Adrenal gland (tissue), 12 donors: ENCODE measurements around the gene SMNDC1. TPM values are rescaled to one million over a fixed set of nuclear protein-coding genes. Genes with fewer than 3 reads are reported as not detected.

Experiments used
- DNase-seq, 7 donors: peaks; one replicate each; pipeline ENCODE4 v3.0.0-alpha.2; 2019 to 2020
- H3K27ac ChIP-seq, 5 donors: fragments of 200-600 bp; sonication (generic) in 4 of 5; 1 replicate in 3 of 5; 2 replicates in 2 of 5; pipeline versions ENCODE4 v1.5.1 to v1.8.0; 2016 to 2020; ENCODE audit warnings: mild to moderate bottlenecking in 1 of 5
- H3K27me3 ChIP-seq: fragments of 200-600 bp; 2 replicates; pipeline ENCODE4 v1.8.0; 2021
- H3K36me3 ChIP-seq, 2 donors: fragments of 200-600 bp; replicated peaks in 1 of 2; 1 replicate in 1 of 2; 2 replicates in 1 of 2; pipeline versions ENCODE4 v1.5.1 to v1.8.0; 2018 to 2022
- H3K4me1 ChIP-seq, 2 donors: fragments of 200-600 bp; replicated peaks in 1 of 2; 1 replicate in 1 of 2; 2 replicates in 1 of 2; pipeline versions ENCODE4 v1.5.1 to v1.8.0; 2018 to 2021
- H3K4me3 ChIP-seq, 4 donors: fragments of 200-600 bp; sonication (generic) in 3 of 4; one replicate each; pipeline ENCODE4 v1.5.1; 2016 to 2018
- H3K9me3 ChIP-seq, 3 donors: fragments of 200-600 bp; sonication (generic) in 1 of 3; replicated peaks in 1 of 3; 1 replicate in 2 of 3; 2 replicates in 1 of 3; pipeline versions ENCODE4 v1.5.1 to v1.8.0; 2016 to 2021
- POLR2A ChIP-seq, 2 donors: fragments of 450-650 bp; IDR thresholded peaks; one replicate each; pipeline ENCODE4 v1.6.1; 2017; ENCODE audit warnings: antibody characterized with exemption in 2 of 2, mild to moderate bottlenecking in 2 of 2, moderate library complexity in 1 of 2
- WGBS, 4 donors: extraction: QIAGEN DNeasy Blood & Tissue Kit in 2 of 4; methylation state at CpG; one replicate each; pipeline versions ENCODE4 v1.1.5 to v1.1.7; 2013 to 2017; 5-methylcytosine and 5-hydroxymethylcytosine counted together
- intact Hi-C, 2 donors: fragments of 100-400 bp; cut with DNase I; formaldehyde crosslinking; loops; one replicate each; pipeline versions ENCODE4 v1.14.1 to v1.15.0; 2022 to 2023
- polyA plus RNA-seq, 3 donors: library from polyadenylated mRNA; stranded (reverse); fragments of 200-250 nt in 2 of 3; fragments of 350-450 nt in 1 of 3; fragmentation: Illumina TruSeq in 1 of 3; extraction: RNeasy Lipid Tissue Mini Kit (QIAGEN cat#74804) in 1 of 3; gene quantifications; one replicate each; pipeline ENCODE4 v1.2.3, GENCODE V29; 2013 to 2014
- total RNA-seq, 9 donors: library from RNA; depleted of rRNA in 4 of 9; stranded (reverse); fragments of >200 nt in 4 of 9; fragments of 120-200 nt in 1 of 9; fragmentation: NEBNext Ultra II Directional in 1 of 9; extraction: Animal tissue kit (Norgen Biotek cat#: 25700) in 1 of 9; gene quantifications; one replicate each; pipeline versions ENCODE4 v1.1.0 to v1.2.4, GENCODE V29; 2013 to 2023
- TF ChIP-seq, protein P1 (sequence below), 6 experiments: fragments of 450-650 bp in 4 of 6; fragments of 200-600 bp in 2 of 6; sonication (generic) in 1 of 6; IDR thresholded peaks; 1 replicate in 5 of 6; 2 replicates in 1 of 6; pipeline versions ENCODE4 v1.5.1 to v1.8.0; 2016 to 2021; ENCODE audit warnings: antibody characterized with exemption in 6 of 6, mild to moderate bottlenecking in 2 of 6, moderate library complexity in 1 of 6
- donor health status: healthy with polysubstance abuse.
- donor health status: Bipolar disorder and iron deficiency.
- donor health status: DM: yes; HTN: yes; CAD: no.
- donor health status: DM: no; HTN: no; CAD: no.
- donor health status: DM: no; HTN: no; CAD: no.
- donor health status: DM: yes; HTN: yes; CAD: no.

SMNDC1 gene
- total and polyA plus RNA-seq, 12 donors: 3.7 to 34.4 (median 9.9) TPM

DNA sequence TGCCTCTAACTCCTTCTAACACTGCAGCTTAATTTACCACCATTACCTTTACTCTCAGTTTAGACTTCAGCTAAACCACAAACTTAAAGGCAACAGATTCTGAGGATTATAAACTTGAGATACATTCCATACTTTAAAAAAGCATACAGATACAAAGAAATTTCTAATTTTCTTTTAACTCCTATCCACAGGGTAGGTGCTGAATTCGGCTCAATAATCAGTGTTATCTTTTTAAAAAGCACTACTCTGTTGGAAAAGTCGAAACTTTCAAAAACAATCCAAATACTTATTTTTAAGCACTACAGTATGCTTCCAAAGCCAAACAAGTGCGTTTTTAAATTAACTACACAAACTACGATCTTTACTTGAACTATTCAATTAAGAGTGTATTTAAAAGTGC, 1.0 kb downstream of the SMNDC1 start:
- 4 to 11% (median 10%) methylated on average over 4 of the region's 4 CpGs for WGBS, 4 donors
- no peaks in the 10 kb centered on the region for H3K9me3 ChIP-seq
- H3K4me3 ChIP-seq: peak overlapping the region in 3 of 4 donors; percentile 84 to 92 (median 85)
- TF ChIP-seq POLR2A (IDR thresholded peaks at IDR 0.05): no peak
- TF ChIP-seq, protein P1, sequence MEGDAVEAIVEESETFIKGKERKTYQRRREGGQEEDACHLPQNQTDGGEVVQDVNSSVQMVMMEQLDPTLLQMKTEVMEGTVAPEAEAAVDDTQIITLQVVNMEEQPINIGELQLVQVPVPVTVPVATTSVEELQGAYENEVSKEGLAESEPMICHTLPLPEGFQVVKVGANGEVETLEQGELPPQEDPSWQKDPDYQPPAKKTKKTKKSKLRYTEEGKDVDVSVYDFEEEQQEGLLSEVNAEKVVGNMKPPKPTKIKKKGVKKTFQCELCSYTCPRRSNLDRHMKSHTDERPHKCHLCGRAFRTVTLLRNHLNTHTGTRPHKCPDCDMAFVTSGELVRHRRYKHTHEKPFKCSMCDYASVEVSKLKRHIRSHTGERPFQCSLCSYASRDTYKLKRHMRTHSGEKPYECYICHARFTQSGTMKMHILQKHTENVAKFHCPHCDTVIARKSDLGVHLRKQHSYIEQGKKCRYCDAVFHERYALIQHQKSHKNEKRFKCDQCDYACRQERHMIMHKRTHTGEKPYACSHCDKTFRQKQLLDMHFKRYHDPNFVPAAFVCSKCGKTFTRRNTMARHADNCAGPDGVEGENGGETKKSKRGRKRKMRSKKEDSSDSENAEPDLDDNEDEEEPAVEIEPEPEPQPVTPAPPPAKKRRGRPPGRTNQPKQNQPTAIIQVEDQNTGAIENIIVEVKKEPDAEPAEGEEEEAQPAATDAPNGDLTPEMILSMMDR (IDR thresholded peaks at IDR 0.05): no peak
- no peak for DNase-seq
- peaks cover 0 to 37% of the 10 kb centered on the region in 2 donors for H3K36me3 ChIP-seq
- intact Hi-C loops: no loop called here
- H3K27ac ChIP-seq: peak overlapping the region in 1 of 5 donors; percentile 93
- H3K27me3 ChIP-seq: no peaks in the 10 kb centered on the region
- peaks cover 10 to 59% of the 10 kb centered on the region in 2 donors for H3K4me1 ChIP-seq

DNA sequence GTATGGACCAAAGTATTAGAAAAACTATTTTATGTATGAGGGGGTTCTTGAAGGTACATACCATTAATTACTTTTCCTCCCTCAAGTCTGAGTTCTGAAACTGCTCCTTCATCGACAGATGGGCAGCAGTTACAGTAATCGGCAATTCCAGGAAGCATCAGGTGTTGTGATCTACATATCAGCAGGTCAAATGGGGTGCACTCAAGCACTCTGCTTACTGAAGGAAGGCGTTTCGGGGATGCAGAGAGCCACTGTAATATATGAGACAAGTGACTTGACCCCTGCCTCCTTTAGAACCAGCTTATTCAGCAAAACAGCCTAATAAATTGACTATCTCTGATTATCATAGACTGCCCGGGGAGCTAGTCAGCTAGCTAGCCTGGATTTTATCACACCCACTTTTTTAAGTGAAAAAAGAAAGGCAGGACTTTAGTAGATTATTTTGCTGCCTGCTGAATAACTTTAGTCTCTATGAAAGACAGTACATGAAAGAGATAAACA, 4.2 kb downstream of the SMNDC1 start:
- Histone ChIP-seq H3K4me1 (peaks cover 10 to 56% of the 10 kb centered on the region in 2 donors), H3K4me3 (no peak overlapping the region), H3K9me3 (no peaks in the 10 kb centered on the region), H3K27ac (no peak overlapping the region), H3K36me3 (peaks cover 0 to 67% of the 10 kb centered on the region in 2 donors), H3K27me3 (no peaks in the 10 kb centered on the region)
- intact Hi-C loops: no loop called here
- no peak for TF ChIP-seq POLR2A (IDR thresholded peaks at IDR 0.05)
- TF ChIP-seq, protein P1 (IDR thresholded peaks at IDR 0.05): no peak
- 69 to 79% (median 73%) methylated on average over 5 of the region's 5 CpGs for WGBS, 4 donors
- no peak for DNase-seq

GRCh38 chr10:110296966-110297365, 7.8 kb downstream of the SMNDC1 start:
- H3K9me3 ChIP-seq: no peaks in the 10 kb centered on the region
- peaks cover 0 to 33% of the 10 kb centered on the region in 2 donors for H3K4me1 ChIP-seq
- no peaks in the 10 kb centered on the region for H3K27me3 ChIP-seq
- TF ChIP-seq POLR2A (IDR thresholded peaks at IDR 0.05): no peak
- TF ChIP-seq, protein P1 (IDR thresholded peaks at IDR 0.05): no peak
- WGBS, 4 donors: 36 to 67% (median 48%) methylated on average over 1 of the region's 1 CpG
- no peak overlapping the region for H3K27ac ChIP-seq
- H3K36me3 ChIP-seq: peaks cover 0 to 89% of the 10 kb centered on the region in 2 donors
- intact Hi-C loops: no loop called here
- no peak for DNase-seq
- H3K4me3 ChIP-seq: no peak overlapping the region

DNA sequence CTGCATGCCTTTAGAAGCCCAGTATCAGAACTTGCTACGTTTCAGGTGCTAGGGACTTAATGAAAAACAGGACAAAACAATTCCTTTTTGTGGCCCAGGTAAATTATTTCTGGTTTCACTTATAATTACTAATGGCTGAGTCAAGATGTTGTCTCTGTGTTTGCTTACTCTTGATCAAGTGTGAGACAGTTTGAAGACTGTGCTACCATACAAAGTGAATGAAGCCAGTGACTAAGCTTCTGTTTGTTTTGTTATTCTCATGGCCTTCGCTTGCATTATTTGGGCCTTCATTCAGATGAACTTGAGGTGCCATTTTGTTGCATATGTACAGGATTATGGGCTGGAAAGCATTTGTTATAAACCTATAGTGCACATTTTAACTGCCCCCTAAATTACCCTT, 17.9 kb downstream of the SMNDC1 start:
- Histone ChIP-seq H3K27me3 (no peaks in the 10 kb centered on the region), H3K9me3 (no peaks in the 10 kb centered on the region), H3K36me3 (peaks cover 0 to 45% of the 10 kb centered on the region in 2 donors), H3K4me3 (no peak overlapping the region), H3K4me1 (peaks cover 0 to 12% of the 10 kb centered on the region in 2 donors), H3K27ac (no peak overlapping the region)
- DNase-seq: no peak
- intact Hi-C loops: loop anchor here in 1 of 2 donors (10.0 kb wide), 1 partner anchor 402 kb away; no protein-coding TSS in a partner anchor
- 84 to 95% (median 94%) methylated on average over 2 of the region's 2 CpGs for WGBS, 4 donors
- TF ChIP-seq, protein P1 (IDR thresholded peaks at IDR 0.05): no peak
- TF ChIP-seq POLR2A (IDR thresholded peaks at IDR 0.05): no peak
